Upper lobe of left lung (tissue), 6 donors: Measurements from ENCODE around the gene CCDC149. TPM values are rescaled to one million over a fixed set of nuclear protein-coding genes. Genes with fewer than 3 reads are reported as not detected.
"Not testable (repeated sequence)": the region's sequence is repeated elsewhere in the genome, so short reads cannot be mapped to it uniquely, and the experiment has no call there.

ENCODE experiments used
- ATAC-seq, 2 donors: fragments of 200-7000 bp; cut with Tn5 transposase; one replicate each; pipeline ENCODE4 v1.9.1; 2022; ENCODE audit warnings: mild to moderate bottlenecking in 2 of 2, moderate library complexity in 2 of 2; ENCODE audit not compliant: low FRiP score in 2 of 2
- DNase-seq, 2 donors: peaks; one replicate each; pipeline ENCODE4 v3.0.0-alpha.2; 2019 to 2020
- H3K27ac ChIP-seq, 4 donors: fragments of 200-600 bp; sonication (generic); one replicate each; pipeline ENCODE4 v1.5.1; 2016 to 2019
- H3K27me3 ChIP-seq, 4 donors: fragments of 200-600 bp; sonication (generic); one replicate each; pipeline ENCODE4 v1.5.1; 2017 to 2019
- H3K36me3 ChIP-seq, 4 donors: fragments of 200-600 bp; sonication (generic); one replicate each; pipeline ENCODE4 v1.5.1; 2016 to 2019
- H3K4me1 ChIP-seq, 4 donors: fragments of 200-600 bp; sonication (generic); one replicate each; pipeline ENCODE4 v1.5.1; 2018 to 2019
- H3K4me3 ChIP-seq, 4 donors: fragments of 200-600 bp; sonication (generic); one replicate each; pipeline ENCODE4 v1.5.1; 2017 to 2019; ENCODE audit warnings: mild to moderate bottlenecking in 2 of 4, moderate library complexity in 1 of 4
- H3K9me3 ChIP-seq, 4 donors: fragments of 200-600 bp; sonication (generic); one replicate each; pipeline ENCODE4 v1.5.1; 2018 to 2019
- EP300 ChIP-seq, 4 donors: sonication (generic); formaldehyde crosslinking; IDR thresholded peaks; one replicate each; pipeline ENCODE4 v1.5.1; 2017; ENCODE audit warnings: antibody characterized with exemption in 4 of 4, control low read depth in 2 of 4
- POLR2A ChIP-seq, 4 donors: fragments of 450-650 bp; IDR thresholded peaks; one replicate each; pipeline ENCODE4 v1.5.1; 2016 to 2017; ENCODE audit warnings: antibody characterized with exemption in 4 of 4, mild to moderate bottlenecking in 2 of 4
- POLR2AphosphoS5 ChIP-seq, 2 donors: sonication (generic); formaldehyde crosslinking; IDR thresholded peaks; one replicate each; pipeline ENCODE4 v1.5.1; 2017; ENCODE audit warnings: antibody characterized with exemption in 2 of 2
- WGBS, 2 donors: methylation state at CpG; one replicate each; pipeline ENCODE4 v1.1.5; 2017 to 2018; 5-methylcytosine and 5-hydroxymethylcytosine counted together
- total RNA-seq, 6 donors: library from RNA; depleted of rRNA in 4 of 6; stranded (reverse); fragments of >200 nt in 4 of 6; gene quantifications; one replicate each; pipeline versions ENCODE4 v1.1.0 to v1.2.1, GENCODE V29; 2016 to 2021
- TF ChIP-seq, protein P1 (sequence below), 6 experiments: fragments of 450-650 bp in 4 of 6; fragments of 200-600 bp in 2 of 6; sonication (generic) in 2 of 6; IDR thresholded peaks; one replicate each; pipeline ENCODE4 v1.5.1; 2016 to 2019; ENCODE audit warnings: antibody characterized with exemption in 6 of 6
- donor health status: DM: no; HTN: no; CAD: no; lungs with moderate emphysema.
- donor health status: DM: no; HTN: yes; CAD: no; lungs with severe emphysema.

The CCDC149 gene
- total RNA-seq, 6 donors from 2014 or later: 13.4 to 31.3 (median 22.3) TPM

DNA sequence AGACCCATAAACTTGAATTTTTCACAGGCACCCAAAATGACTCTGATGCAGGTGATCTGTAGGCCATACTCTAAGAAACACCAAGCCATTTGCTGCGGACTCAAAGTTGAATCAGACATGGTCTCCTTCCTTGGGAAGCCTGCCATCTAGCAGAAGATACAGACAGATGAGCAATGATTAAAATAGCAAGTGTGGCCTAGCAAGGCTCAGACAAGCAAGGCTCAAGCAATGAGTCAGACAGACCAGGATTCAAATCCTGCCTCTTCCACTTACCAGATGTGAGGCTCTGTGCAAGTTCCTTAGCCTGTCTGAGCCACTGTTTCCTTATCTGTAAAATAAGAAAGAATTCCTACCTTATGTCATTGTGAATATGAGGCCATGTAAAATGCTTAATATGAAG is 2.3 kb downstream of the CCDC149 start:
- Histone ChIP-seq H3K36me3 (peaks cover 4 to 26% (median 12%) of the 10 kb centered on the region in 4 donors), H3K4me3 (no peak overlapping the region), H3K4me1 (peaks cover 0 to 19% (median 12%) of the 10 kb centered on the region in 4 donors), H3K27me3 (no peaks in the 10 kb centered on the region), H3K27ac (no peak overlapping the region), H3K9me3 (peaks cover 0 to 10% (median 4%) of the 10 kb centered on the region in 4 donors)
- DNase-seq (no peak), ATAC-seq (no peak)
- 88 to 100% methylated on average over 1 of the region's 1 CpG for WGBS, 2 donors
- TF ChIP-seq POLR2AphosphoS5 (IDR thresholded peaks at IDR 0.05) (no peak), EP300 (IDR thresholded peaks at IDR 0.05) (no peak), POLR2A (IDR thresholded peaks at IDR 0.05) (no peak)
- TF ChIP-seq, protein P1, sequence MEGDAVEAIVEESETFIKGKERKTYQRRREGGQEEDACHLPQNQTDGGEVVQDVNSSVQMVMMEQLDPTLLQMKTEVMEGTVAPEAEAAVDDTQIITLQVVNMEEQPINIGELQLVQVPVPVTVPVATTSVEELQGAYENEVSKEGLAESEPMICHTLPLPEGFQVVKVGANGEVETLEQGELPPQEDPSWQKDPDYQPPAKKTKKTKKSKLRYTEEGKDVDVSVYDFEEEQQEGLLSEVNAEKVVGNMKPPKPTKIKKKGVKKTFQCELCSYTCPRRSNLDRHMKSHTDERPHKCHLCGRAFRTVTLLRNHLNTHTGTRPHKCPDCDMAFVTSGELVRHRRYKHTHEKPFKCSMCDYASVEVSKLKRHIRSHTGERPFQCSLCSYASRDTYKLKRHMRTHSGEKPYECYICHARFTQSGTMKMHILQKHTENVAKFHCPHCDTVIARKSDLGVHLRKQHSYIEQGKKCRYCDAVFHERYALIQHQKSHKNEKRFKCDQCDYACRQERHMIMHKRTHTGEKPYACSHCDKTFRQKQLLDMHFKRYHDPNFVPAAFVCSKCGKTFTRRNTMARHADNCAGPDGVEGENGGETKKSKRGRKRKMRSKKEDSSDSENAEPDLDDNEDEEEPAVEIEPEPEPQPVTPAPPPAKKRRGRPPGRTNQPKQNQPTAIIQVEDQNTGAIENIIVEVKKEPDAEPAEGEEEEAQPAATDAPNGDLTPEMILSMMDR (IDR thresholded peaks at IDR 0.05): no peak

DNA sequence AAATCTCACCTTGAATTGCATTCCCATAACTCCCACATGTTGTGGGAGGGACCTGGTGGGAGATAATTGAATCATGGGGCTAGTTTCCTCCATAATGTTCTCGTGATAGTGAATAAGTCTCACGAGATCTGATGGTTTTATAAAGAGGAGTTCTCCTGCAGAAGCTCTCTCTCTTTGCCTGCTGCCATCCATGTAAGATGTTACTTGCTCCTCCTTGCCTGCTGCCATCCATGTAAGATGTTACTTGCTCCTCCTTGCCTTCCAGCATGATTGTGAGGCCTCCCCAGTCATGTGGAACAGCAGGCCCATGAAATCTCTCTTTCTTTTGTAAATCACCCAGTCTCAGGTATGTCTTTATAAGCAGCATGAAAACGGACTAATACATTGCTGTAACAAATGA is 3.2 kb downstream of the CCDC149 start:
- 90 to 95% methylated on average over 3 of the region's 3 CpGs for WGBS, 2 donors
- H3K4me3 ChIP-seq, DNase-seq: not testable (repeated sequence)

DNA sequence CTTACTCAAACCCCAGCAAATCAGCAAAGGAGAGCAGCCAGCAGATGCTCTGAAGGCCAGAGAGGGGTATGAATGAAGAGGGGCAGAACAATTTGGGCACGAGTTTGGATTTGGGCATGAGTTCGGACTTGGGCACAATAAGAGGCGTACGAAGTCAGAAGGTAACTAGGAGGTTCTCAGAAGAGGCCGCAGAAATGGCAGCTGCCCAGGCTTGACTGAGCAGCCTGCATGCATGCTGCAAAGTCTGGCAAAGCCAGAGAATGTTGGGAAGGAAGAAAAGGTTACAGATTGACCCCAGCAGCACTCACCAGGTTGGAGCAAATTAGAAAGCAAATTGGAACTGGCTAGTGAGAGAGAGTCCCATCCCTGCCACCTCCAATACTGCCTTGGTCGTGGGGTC is 15.2 kb downstream of the CCDC149 start:
- Histone ChIP-seq H3K9me3 (no peaks in the 10 kb centered on the region), H3K27me3 (no peaks in the 10 kb centered on the region), H3K4me1 (no peaks in the 10 kb centered on the region), H3K4me3 (no peak overlapping the region), H3K27ac (no peak overlapping the region), H3K36me3 (peaks cover 0 to 10% (median 0%) of the 10 kb centered on the region in 4 donors)
- DNase-seq (no peak), ATAC-seq (no peak)
- 87 to 88% methylated on average over 6 of the region's 6 CpGs for WGBS, 2 donors
- no peak for TF ChIP-seq POLR2A (IDR thresholded peaks at IDR 0.05)
- TF ChIP-seq, protein P1 (IDR thresholded peaks at IDR 0.05): no peak
- no peak for TF ChIP-seq EP300 (IDR thresholded peaks at IDR 0.05)
- TF ChIP-seq POLR2AphosphoS5 (IDR thresholded peaks at IDR 0.05): no peak

More for the DNA sequence above, 3.2 kb downstream of the CCDC149 start:
- Histone ChIP-seq H3K36me3 (peaks cover 4 to 26% (median 12%) of the 10 kb centered on the region in 4 donors), H3K9me3 (peaks cover 0 to 10% (median 4%) of the 10 kb centered on the region in 4 donors), H3K4me1 (peaks cover 0 to 19% (median 12%) of the 10 kb centered on the region in 4 donors)
- H3K27me3 ChIP-seq, H3K27ac ChIP-seq, ATAC-seq: not testable (repeated sequence)

DNA sequence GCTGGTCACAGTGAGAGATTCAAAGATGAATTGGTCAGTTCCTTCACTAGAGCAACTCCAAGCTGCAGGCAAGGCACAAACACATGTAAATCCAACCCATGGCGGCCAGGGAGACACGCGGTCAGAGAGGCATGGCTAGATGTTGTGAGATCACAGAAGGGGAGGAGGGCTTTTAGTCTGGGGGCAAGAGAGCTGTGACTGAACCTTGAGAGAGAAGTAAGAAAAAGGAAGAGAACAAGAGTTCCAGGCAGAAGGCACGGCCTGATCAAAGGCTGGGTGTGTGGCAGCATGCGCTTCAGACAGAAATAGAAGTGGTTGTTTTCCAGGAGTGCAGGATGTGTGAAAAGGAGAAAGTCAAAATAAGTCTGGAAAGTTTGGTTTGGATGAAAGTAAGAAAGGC is 15.9 kb downstream of the CCDC149 start:
- Histone ChIP-seq H3K36me3 (peaks cover 0 to 10% (median 0%) of the 10 kb centered on the region in 4 donors), H3K9me3 (no peaks in the 10 kb centered on the region), H3K27ac (no peak overlapping the region), H3K4me3 (no peak overlapping the region), H3K27me3 (no peaks in the 10 kb centered on the region), H3K4me1 (no peaks in the 10 kb centered on the region)
- no peak for DNase-seq
- TF ChIP-seq POLR2AphosphoS5 (IDR thresholded peaks at IDR 0.05) (no peak), EP300 (IDR thresholded peaks at IDR 0.05) (no peak), POLR2A (IDR thresholded peaks at IDR 0.05) (no peak)
- TF ChIP-seq, protein P1 (IDR thresholded peaks at IDR 0.05): no peak
- 87% methylated on average over 5 of the region's 5 CpGs for WGBS, 2 donors
- no peak for ATAC-seq

DNA sequence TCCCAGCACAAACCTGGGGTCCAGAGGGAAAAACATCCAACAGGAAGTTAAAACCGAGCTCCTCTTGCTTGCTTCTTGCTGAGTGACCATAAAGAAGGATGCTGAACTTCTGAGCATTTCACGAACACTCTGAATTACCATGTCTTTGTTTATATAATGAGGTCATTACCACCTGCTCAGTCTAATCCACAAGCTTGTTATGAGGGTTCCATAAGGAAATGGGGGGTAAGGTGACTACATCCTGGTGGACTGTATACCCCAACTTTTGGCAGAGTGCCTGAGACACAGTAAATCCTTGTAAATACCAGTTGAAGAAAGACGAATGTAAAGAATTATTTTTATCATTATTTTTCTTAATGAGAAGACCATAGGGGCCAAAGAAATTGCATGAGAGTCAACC is 16.8 kb downstream of the CCDC149 start:
- Histone ChIP-seq H3K4me3 (no peak overlapping the region), H3K27me3 (no peaks in the 10 kb centered on the region), H3K4me1 (no peaks in the 10 kb centered on the region), H3K36me3 (peaks cover 0 to 10% (median 0%) of the 10 kb centered on the region in 4 donors), H3K27ac (no peak overlapping the region), H3K9me3 (no peaks in the 10 kb centered on the region)
- TF ChIP-seq, protein P1 (IDR thresholded peaks at IDR 0.05): no peak
- TF ChIP-seq EP300 (IDR thresholded peaks at IDR 0.05) (no peak), POLR2AphosphoS5 (IDR thresholded peaks at IDR 0.05) (no peak)
- WGBS, 2 donors: 61% methylated on average over 3 of the region's 3 CpGs
- ATAC-seq: no peak
- DNase-seq: no peak
